Activated CD4-positive, CD25-positive, alpha-beta regulatory T cell treated with anti-CD3 and anti-CD28 coated beads, Interleukin-2, amount 50 U/mL, for 72 hours (primary cell): Measurements from ENCODE around the gene MCRS1.
"Not testable (repeated sequence)": the region's sequence is repeated elsewhere in the genome, so short reads cannot be mapped to it uniquely, and the experiment has no call there.

Source experiments
- DNase-seq: peaks from one replicate; pipeline ENCODE4 v3.0.0; 2021

MCRS1 gene

GRCh38 chr12:49539406-49540228, 28.3 kb downstream of the MCRS1 start:
- no peak for DNase-seq

- DNase-seq: peak; percentile 71
Measured at GRCh38 chr12:49538510-49539403, 29.2 kb downstream of the MCRS1 start, which contains the start of gene KCNH3. KCNH3 (plus strand) TSS chr12:49539030; CDS start chr12:49539417, 387 bp downstream.

- DNase-seq: no peak
Measured at GRCh38 chr12:49537752-49538509, 30.0 kb downstream of the MCRS1 start.

GRCh38 chr12:49537231-49537751, 30.7 kb downstream of the MCRS1 start:
- no peak for DNase-seq

GRCh38 chr12:49536526-49537071, 31.3 kb downstream of the MCRS1 start:
- no peak for DNase-seq

GRCh38 chr12:49535921-49536525, 31.9 kb downstream of the MCRS1 start:
- no peak for DNase-seq

GRCh38 chr12:49534731-49535278, 33.1 kb downstream of the MCRS1 start:
- no peak for DNase-seq

GRCh38 chr12:49534122-49534521, 33.8 kb downstream of the MCRS1 start:
- not testable (repeated sequence) for DNase-seq

- no peak for DNase-seq
Measured at GRCh38 chr12:49533331-49533730, 34.6 kb downstream of the MCRS1 start.

- no peak for DNase-seq
Measured at GRCh38 chr12:49531745-49532144, 36.2 kb downstream of the MCRS1 start.

GRCh38 chr12:49529414-49529813, 38.5 kb downstream of the MCRS1 start:
- no peak for DNase-seq

GRCh38 chr12:49527361-49528130, 40.4 kb downstream of the MCRS1 start:
- no peak for DNase-seq

- DNase-seq: no peak
Measured at GRCh38 chr12:49525942-49526341, 42.0 kb downstream of the MCRS1 start.

GRCh38 chr12:49524660-49525324, 43.1 kb downstream of the MCRS1 start:
- no peak for DNase-seq

- DNase-seq: no peak
Measured at GRCh38 chr12:49521389-49521788, 46.6 kb downstream of the MCRS1 start.

- no peak for DNase-seq
Measured at GRCh38 chr12:49519574-49519936, 48.4 kb downstream of the MCRS1 start.

- DNase-seq: no peak
Measured at GRCh38 chr12:49518914-49519573, 48.9 kb downstream of the MCRS1 start.

- no peak for DNase-seq
Measured at GRCh38 chr12:49515266-49515665, 52.7 kb downstream of the MCRS1 start.

GRCh38 chr12:49512546-49512945, 55.4 kb downstream of the MCRS1 start:
- no peak for DNase-seq

- no peak for DNase-seq
Measured at GRCh38 chr12:49511410-49511809, 56.5 kb downstream of the MCRS1 start.
